PC-3 (cell line): Measurements from ENCODE around the gene RHOT2. TPM values are rescaled to one million over a fixed set of nuclear protein-coding genes. Genes with fewer than 3 reads are reported as not detected.

Source experiments
- ATAC-seq: fragments of 200-7000 bp; cut with Tn5 transposase; 2 replicates; pipeline ENCODE4 v1.9.1; 2020; ENCODE audit warnings: mild to moderate bottlenecking, moderate library complexity
- BruUV-seq: library from RNA; stranded (reverse); fragments of 400-500 nt; replicated peaks from 2 replicates; lab custom pipeline; 2021; lab: Mats Ljungman, UMichigan
- CTCF ChIA-PET: fragments of 300-600 bp; sonication (Branson Sonifier 250); formaldehyde crosslinking; loops from one replicate; lab custom pipeline; 2022; ENCODE audit warnings: antibody characterized with exemption; lab: Charles Lee
- POLR2A ChIA-PET: fragments of 300-600 bp; sonication (Branson Sonifier 250); formaldehyde crosslinking; loops from one replicate; lab custom pipeline; 2022; ENCODE audit warnings: antibody characterized with exemption; ENCODE audit not compliant: unreplicated experiment; lab: Charles Lee
- DNase-seq: peaks from one replicate; pipeline ENCODE4 v3.0.0-alpha.2; 2015
- H2AFZ ChIP-seq: fragments of 300-600 bp; sonication (generic); 2 replicates; pipeline ENCODE4 v1.6.0; 2016; ENCODE audit warnings: antibody characterized with exemption, low read length
- H3F3A ChIP-seq: fragments of 300-600 bp; sonication (generic); one replicate; pipeline ENCODE4 v1.6.0; 2017; ENCODE audit warnings: antibody characterized with exemption, low read length, control low read depth, mild to moderate bottlenecking; ENCODE audit not compliant: unreplicated experiment
- H3K27ac ChIP-seq: fragments of 300-600 bp; sonication (generic); 2 replicates; pipeline ENCODE4 v1.5.1; 2016; ENCODE audit warnings: mild to moderate bottlenecking, low read length
- H3K27me3 ChIP-seq: fragments of 300-600 bp; sonication (generic); 2 replicates; pipeline ENCODE4 v1.6.1; 2016; ENCODE audit warnings: low read length, mixed read lengths
- H3K36me3 ChIP-seq: fragments of 300-600 bp; sonication (generic); 2 replicates; pipeline ENCODE4 v1.6.1; 2016; ENCODE audit warnings: low read depth, mixed run types, low read length, mixed read lengths
- H3K4me1 ChIP-seq: fragments of 300-600 bp; sonication (generic); 2 replicates; pipeline ENCODE4 v1.5.1; 2016; ENCODE audit warnings: low read length; ENCODE audit not compliant: insufficient read depth
- H3K4me2 ChIP-seq: fragments of 300-600 bp; sonication (generic); 2 replicates; pipeline ENCODE4 v1.6.0; 2016; ENCODE audit warnings: low read length
- H3K4me3 ChIP-seq: fragments of 300-600 bp; sonication (generic); 2 replicates; pipeline ENCODE4 v1.5.1; 2016; ENCODE audit warnings: mild to moderate bottlenecking, low read length, mixed read lengths
- H3K79me2 ChIP-seq: fragments of 300-600 bp; sonication (generic); 2 replicates; pipeline ENCODE4 v1.6.1; 2017; ENCODE audit warnings: low read length, mixed read lengths
- H3K9ac ChIP-seq: fragments of 300-600 bp; sonication (generic); 2 replicates; pipeline ENCODE4 v1.6.0; 2016; ENCODE audit warnings: mild to moderate bottlenecking, low read length
- H3K9me2 ChIP-seq: fragments of 300-600 bp; sonication (generic); replicated peaks from 2 replicates; pipeline ENCODE4 v1.6.1; 2016; ENCODE audit warnings: mixed run types, low read length, mixed read lengths
- H3K9me3 ChIP-seq: fragments of 300-600 bp; sonication (generic); 2 replicates; pipeline ENCODE4 v1.6.1; 2016; ENCODE audit warnings: low read length, mixed read lengths
- H4K20me1 ChIP-seq: fragments of 300-600 bp; sonication (generic); 2 replicates; pipeline ENCODE4 v1.6.1; 2016; ENCODE audit warnings: low read length, mixed read lengths
- EZH2 ChIP-seq: fragments of 300-600 bp; sonication (generic); IDR thresholded peaks from one replicate; pipeline ENCODE4 v1.6.1; 2017; ENCODE audit warnings: antibody characterized with exemption, mild to moderate bottlenecking, low read length; ENCODE audit not compliant: unreplicated experiment
- EZH2phosphoT487 ChIP-seq: fragments of 300-600 bp; sonication (generic); IDR thresholded peaks from 2 replicates; pipeline ENCODE4 v1.6.1; 2018; ENCODE audit warnings: mild to moderate bottlenecking, antibody characterized with exemption, low read length, borderline replicate concordance
- intact Hi-C: fragments of 100-400 bp; cut with micrococcal nuclease; formaldehyde crosslinking; loops from 2 replicates; pipeline ENCODE4 v1.9.0; 2023
- total RNA-seq: library from RNA; depleted of rRNA; stranded (reverse); fragments of >200 nt; gene quantifications from 2 replicates; pipeline ENCODE4 v1.2.3, GENCODE V29; 2014
- TF ChIP-seq, protein P1 (sequence below): fragments of 300-600 bp; sonication (generic); conservative IDR thresholded peaks from 2 replicates; pipeline ENCODE4 v1.5.1; 2017; ENCODE audit warnings: antibody characterized with exemption, low read depth, mild to moderate bottlenecking, low read length

RHOT2 gene
- total RNA-seq, 1 experiment from 2014 or later: 93.0 TPM

DNA sequence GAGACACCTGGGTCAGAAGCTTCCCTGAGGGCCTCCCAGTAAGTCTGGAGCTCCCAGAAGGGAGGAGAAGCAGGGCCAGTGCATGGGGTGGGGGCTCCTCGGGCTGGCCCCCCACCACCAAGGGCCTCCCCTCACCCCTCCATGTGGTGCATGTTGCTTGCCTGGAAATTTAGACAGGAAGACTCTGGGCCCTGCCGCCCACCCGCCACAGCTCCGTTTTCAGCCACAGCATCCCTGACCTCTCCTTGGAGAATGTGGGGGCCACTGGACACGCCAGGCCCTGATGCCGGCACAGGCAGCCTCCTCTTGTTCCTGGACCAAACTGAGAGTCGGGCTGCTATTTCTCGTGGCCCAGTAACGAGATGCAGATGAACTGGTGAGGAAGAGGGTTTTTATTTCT, 29.1 kb upstream of the RHOT2 start:
- no peaks in the 10 kb centered on the region for H3K9me3 ChIP-seq
- no peak for DNase-seq
- H3K4me3 ChIP-seq: no peak overlapping the region
- H3K27ac ChIP-seq: no peak overlapping the region
- CTCF ChIA-PET: no interaction called here
- no peak for ATAC-seq
- no TSS peak for BruUV-seq
- peaks cover 28% of the 10 kb centered on the region for H3K79me2 ChIP-seq
- no peak overlapping the region for H3K4me2 ChIP-seq
- H3K27me3 ChIP-seq: no peaks in the 10 kb centered on the region
- TF ChIP-seq EZH2: no peak
- TF ChIP-seq, protein P1, sequence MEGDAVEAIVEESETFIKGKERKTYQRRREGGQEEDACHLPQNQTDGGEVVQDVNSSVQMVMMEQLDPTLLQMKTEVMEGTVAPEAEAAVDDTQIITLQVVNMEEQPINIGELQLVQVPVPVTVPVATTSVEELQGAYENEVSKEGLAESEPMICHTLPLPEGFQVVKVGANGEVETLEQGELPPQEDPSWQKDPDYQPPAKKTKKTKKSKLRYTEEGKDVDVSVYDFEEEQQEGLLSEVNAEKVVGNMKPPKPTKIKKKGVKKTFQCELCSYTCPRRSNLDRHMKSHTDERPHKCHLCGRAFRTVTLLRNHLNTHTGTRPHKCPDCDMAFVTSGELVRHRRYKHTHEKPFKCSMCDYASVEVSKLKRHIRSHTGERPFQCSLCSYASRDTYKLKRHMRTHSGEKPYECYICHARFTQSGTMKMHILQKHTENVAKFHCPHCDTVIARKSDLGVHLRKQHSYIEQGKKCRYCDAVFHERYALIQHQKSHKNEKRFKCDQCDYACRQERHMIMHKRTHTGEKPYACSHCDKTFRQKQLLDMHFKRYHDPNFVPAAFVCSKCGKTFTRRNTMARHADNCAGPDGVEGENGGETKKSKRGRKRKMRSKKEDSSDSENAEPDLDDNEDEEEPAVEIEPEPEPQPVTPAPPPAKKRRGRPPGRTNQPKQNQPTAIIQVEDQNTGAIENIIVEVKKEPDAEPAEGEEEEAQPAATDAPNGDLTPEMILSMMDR: no peak
- no peak for TF ChIP-seq EZH2phosphoT487
- H3K36me3 ChIP-seq: no peaks in the 10 kb centered on the region
- H3K4me1 ChIP-seq: peaks cover 12% of the 10 kb centered on the region; the same call in 1 of the 2 replicates
- H3F3A ChIP-seq: no peaks in the 10 kb centered on the region
- no peaks in the 10 kb centered on the region for H4K20me1 ChIP-seq
- no peaks in the 10 kb centered on the region for H3K9me2 ChIP-seq
- intact Hi-C loops: loop anchor here (5.0 kb wide), 1 partner anchor 52 kb away; no protein-coding TSS in a partner anchor
- POLR2A ChIA-PET: no interaction called here
- H2AFZ ChIP-seq: no peak overlapping the region
- no peak overlapping the region for H3K9ac ChIP-seq

GRCh38 chr16:640614-641013, 27.3 kb upstream of the RHOT2 start:
- ATAC-seq (no peak), DNase-seq (no peak)
- Histone ChIP-seq H3K9ac (no peak overlapping the region), H3K9me3 (no peaks in the 10 kb centered on the region), H3K4me2 (peak overlapping the region; percentile 93; the same call in 1 of the 2 replicates), H2AFZ (no peak overlapping the region), H3K4me1 (peaks cover 26% of the 10 kb centered on the region), H3K79me2 (peaks cover 34% of the 10 kb centered on the region), H3K9me2 (no peaks in the 10 kb centered on the region), H4K20me1 (no peaks in the 10 kb centered on the region), H3K4me3 (no peak overlapping the region), H3K27me3 (no peaks in the 10 kb centered on the region), H3K36me3 (no peaks in the 10 kb centered on the region), H3K27ac (no peak overlapping the region), H3F3A (no peaks in the 10 kb centered on the region)
- BruUV-seq: no TSS peak
- ChIA-PET CTCF (no interaction called here), POLR2A (no interaction called here)
- intact Hi-C loops: no loop called here
- TF ChIP-seq EZH2: no peak
- TF ChIP-seq EZH2phosphoT487: no peak
- TF ChIP-seq, protein P1: no peak

- ChIA-PET CTCF (no interaction called here), POLR2A (no interaction called here)
- TF ChIP-seq, protein P1: no peak
- no peak for TF ChIP-seq EZH2phosphoT487
These were observed 26.4 kb upstream of the RHOT2 start, which contains the start of gene MCRIP2 for GRCh38 chr16:641326-642188. TSS of gene MCRIP2 (plus strand) at chr16:641828. CDS start at chr16:641992, 164 bp downstream.

More at GRCh38 chr16:641326-642188, 26.4 kb upstream of the RHOT2 start, which contains the start of gene MCRIP2:
- no TSS peak for BruUV-seq
- no peaks in the 10 kb centered on the region for H4K20me1 ChIP-seq
- peaks cover 34% of the 10 kb centered on the region for H3K4me1 ChIP-seq
- H3F3A ChIP-seq: no peaks in the 10 kb centered on the region
- H3K4me2 ChIP-seq: peak within 1 kb of the TSS; percentile 93
- H2AFZ ChIP-seq: peak within 1 kb of the TSS; percentile 74
- no peaks in the 10 kb centered on the region for H3K9me2 ChIP-seq
- DNase-seq (peak; percentile 80), ATAC-seq (peak; percentile 58)
- H3K36me3 ChIP-seq: no peaks in the 10 kb centered on the region
- peak within 1 kb of the TSS; percentile 67 for H3K9ac ChIP-seq
- H3K79me2 ChIP-seq: peaks cover 40% of the 10 kb centered on the region
- intact Hi-C loops: no loop called here
- peak within 1 kb of the TSS; percentile 81 for H3K4me3 ChIP-seq
- H3K27ac ChIP-seq: peak within 1 kb of the TSS; percentile 29
- no peaks in the 10 kb centered on the region for H3K9me3 ChIP-seq
- H3K27me3 ChIP-seq: no peaks in the 10 kb centered on the region
